Measurements from ENCODE around the gene TFEB. TPM values are rescaled to one million over a fixed set of nuclear protein-coding genes. Genes with fewer than 3 reads are reported as not detected.

The TFEB gene
- total RNA-seq, 1 donor from 2014 or later, result 5.1 TPM

GRCh38 chr6:41705311-41705995, 30.0 kb downstream of the TFEB start:
- no peak overlapping the region for H3K4me3 ChIP-seq (ENCODE audit: low read depth, low read length)

GRCh38 chr6:41704656-41705310, 30.6 kb downstream of the TFEB start:
- H3K4me3 ChIP-seq (ENCODE audit: low read depth, low read length), result no peak overlapping the region
- TF ChIP-seq CTCF (IDR thresholded peaks at IDR 0.05; ENCODE audit: insufficient read depth, low read length, poor library complexity, severe bottlenecking), result no peak
- H3K27me3 ChIP-seq (ENCODE audit: control insufficient read depth, insufficient read depth, low read length), result no peaks in the 10 kb centered on the region
- no peak for DNase-seq (ENCODE audit: low read depth)
- H3K36me3 ChIP-seq (ENCODE audit: control insufficient read depth, insufficient read depth, low read length), result no peaks in the 10 kb centered on the region

More at GRCh38 chr6:41705311-41705995, 30.0 kb downstream of the TFEB start:
- Histone ChIP-seq H3K36me3 (ENCODE audit: control insufficient read depth, insufficient read depth, low read length) (no peaks in the 10 kb centered on the region), H3K27me3 (ENCODE audit: control insufficient read depth, insufficient read depth, low read length) (no peaks in the 10 kb centered on the region)
- DNase-seq (ENCODE audit: low read depth), result no peak
- TF ChIP-seq CTCF (IDR thresholded peaks at IDR 0.05; ENCODE audit: insufficient read depth, low read length, poor library complexity, severe bottlenecking), result no peak

GRCh38 chr6:41704028-41704427, 31.4 kb downstream of the TFEB start:
- H3K27me3 ChIP-seq (ENCODE audit: control insufficient read depth, insufficient read depth, low read length), result no peaks in the 10 kb centered on the region
- DNase-seq (ENCODE audit: low read depth), result no peak
- H3K36me3 ChIP-seq (ENCODE audit: control insufficient read depth, insufficient read depth, low read length), result no peaks in the 10 kb centered on the region
- no peak for TF ChIP-seq CTCF (IDR thresholded peaks at IDR 0.05; ENCODE audit: insufficient read depth, low read length, poor library complexity, severe bottlenecking)
- no peak overlapping the region for H3K4me3 ChIP-seq (ENCODE audit: low read depth, low read length)

- Histone ChIP-seq H3K36me3 (ENCODE audit: control insufficient read depth, insufficient read depth, low read length) (no peaks in the 10 kb centered on the region), H3K27me3 (ENCODE audit: control insufficient read depth, insufficient read depth, low read length) (no peaks in the 10 kb centered on the region), H3K4me3 (ENCODE audit: low read depth, low read length) (no peak overlapping the region)
- no peak for TF ChIP-seq CTCF (IDR thresholded peaks at IDR 0.05; ENCODE audit: insufficient read depth, low read length, poor library complexity, severe bottlenecking)
- no peak for DNase-seq (ENCODE audit: low read depth)
Measured at GRCh38 chr6:41702771-41703494, 32.5 kb downstream of the TFEB start.

- TF ChIP-seq CTCF (IDR thresholded peaks at IDR 0.05; ENCODE audit: insufficient read depth, low read length, poor library complexity, severe bottlenecking), result no peak
- Histone ChIP-seq H3K4me3 (ENCODE audit: low read depth, low read length) (no peak overlapping the region), H3K27me3 (ENCODE audit: control insufficient read depth, insufficient read depth, low read length) (no peaks in the 10 kb centered on the region), H3K36me3 (ENCODE audit: control insufficient read depth, insufficient read depth, low read length) (no peaks in the 10 kb centered on the region)
- no peak for DNase-seq (ENCODE audit: low read depth)
Measured at GRCh38 chr6:41702089-41702745, 33.2 kb downstream of the TFEB start.

Data from kidney epithelial cell (primary cell).